Measurements from ENCODE around the gene HBEGF.

The HBEGF gene

GRCh38 chr5:140287801-140288521 lies 58.4 kb downstream of the HBEGF start:
- Histone ChIP-seq H2AFZ (ENCODE audit: low read depth, low read length) (no peak overlapping the region), H3K18ac (ENCODE audit: low read depth in 1 of 2, low read length in 2 of 2) (no peak overlapping the region), H2BK15ac (ENCODE audit: low read depth, poor library complexity, severe bottlenecking) (no peak overlapping the region), H3K36me3 (ENCODE audit: control insufficient read depth in 1 of 2, insufficient read depth in 2 of 2, low read depth in 1 of 2, low read length in 2 of 2) (no peaks in the 10 kb centered on the region), H3K4ac (ENCODE audit: low read depth in 1 of 2, low read length in 2 of 2) (no peak overlapping the region), H2BK120ac (ENCODE audit: low read depth, low read length) (no peak overlapping the region), H3K79me1 (replicated peaks; ENCODE audit: low read length, poor library complexity, severe bottlenecking) (peaks cover 8% of the 10 kb centered on the region), H3K14ac (ENCODE audit: low read length in 2 of 2) (no peak overlapping the region), H2AK5ac (ENCODE audit: low read length, severe bottlenecking) (no peak overlapping the region), H3K9ac (ENCODE audit: low read length) (no peak overlapping the region), H3K27ac (ENCODE audit: low read length, poor library complexity, severe bottlenecking) (no peak overlapping the region), H3K23ac (ENCODE audit: low read length in 2 of 2) (no peak overlapping the region), H2BK5ac (ENCODE audit: low read depth, low read length, poor library complexity, severe bottlenecking) (no peak overlapping the region), H3K9me3 (ENCODE audit: control insufficient read depth, low read length) (no peaks in the 10 kb centered on the region), H3K4me2 (ENCODE audit: low read length, poor library complexity, severe bottlenecking) (no peak overlapping the region), H2BK12ac (ENCODE audit: low read length in 2 of 2) (no peak overlapping the region), H4K91ac (ENCODE audit: low read length) (no peak overlapping the region), H3K4me1 (ENCODE audit: control insufficient read depth, insufficient read depth, low read depth, low read length) (no peaks in the 10 kb centered on the region), H3K4me3 (ENCODE audit: insufficient read depth in 1 of 2, low read depth in 1 of 2, low read length in 2 of 2) (no peak overlapping the region), H3K27me3 (ENCODE audit: control insufficient read depth in 1 of 2, insufficient read depth in 1 of 2, low read length in 2 of 2) (no peaks in the 10 kb centered on the region), H4K8ac (ENCODE audit: low read length) (no peak overlapping the region)
- WGBS: 98% methylated on average over 3 of the region's 7 CpGs
- DNase-seq: no peak

- H3K27me3 ChIP-seq (ENCODE audit: control insufficient read depth in 1 of 2, insufficient read depth in 1 of 2, low read length in 2 of 2): no peaks in the 10 kb centered on the region
- H2AK5ac ChIP-seq (ENCODE audit: low read length, severe bottlenecking): no peak overlapping the region
- no peak overlapping the region for H2AFZ ChIP-seq (ENCODE audit: low read depth, low read length)
- no peak overlapping the region for H3K23ac ChIP-seq (ENCODE audit: low read length in 2 of 2)
- H3K4ac ChIP-seq (ENCODE audit: low read depth in 1 of 2, low read length in 2 of 2): no peak overlapping the region
- H4K8ac ChIP-seq (ENCODE audit: low read length): no peak overlapping the region
- H3K14ac ChIP-seq (ENCODE audit: low read length in 2 of 2): no peak overlapping the region
- H2BK5ac ChIP-seq (ENCODE audit: low read depth, low read length, poor library complexity, severe bottlenecking): no peak overlapping the region
- H2BK120ac ChIP-seq (ENCODE audit: low read depth, low read length): no peak overlapping the region
- no peak overlapping the region for H3K4me2 ChIP-seq (ENCODE audit: low read length, poor library complexity, severe bottlenecking)
- H3K18ac ChIP-seq (ENCODE audit: low read depth in 1 of 2, low read length in 2 of 2): no peak overlapping the region
- no peaks in the 10 kb centered on the region for H3K4me1 ChIP-seq (ENCODE audit: control insufficient read depth, insufficient read depth, low read depth, low read length)
- 100% methylated on average over 4 of the region's 5 CpGs for WGBS
- H4K91ac ChIP-seq (ENCODE audit: low read length): no peak overlapping the region
- DNase-seq: no peak
- H3K27ac ChIP-seq (ENCODE audit: low read length, poor library complexity, severe bottlenecking): no peak overlapping the region
- no peak overlapping the region for H2BK15ac ChIP-seq (ENCODE audit: low read depth, poor library complexity, severe bottlenecking)
- no peaks in the 10 kb centered on the region for H3K9me3 ChIP-seq (ENCODE audit: control insufficient read depth, low read length)
- no peaks in the 10 kb centered on the region for H3K36me3 ChIP-seq (ENCODE audit: control insufficient read depth in 1 of 2, insufficient read depth in 2 of 2, low read depth in 1 of 2, low read length in 2 of 2)
- peaks cover 12% of the 10 kb centered on the region for H3K79me1 ChIP-seq (replicated peaks; ENCODE audit: low read length, poor library complexity, severe bottlenecking)
- no peak overlapping the region for H3K4me3 ChIP-seq (ENCODE audit: insufficient read depth in 1 of 2, low read depth in 1 of 2, low read length in 2 of 2)
- H2BK12ac ChIP-seq (ENCODE audit: low read length in 2 of 2): no peak overlapping the region
- no peak overlapping the region for H3K9ac ChIP-seq (ENCODE audit: low read length)
These were observed 60.0 kb downstream of the HBEGF start for GRCh38 chr5:140286424-140286823.

- H3K14ac ChIP-seq (ENCODE audit: low read length in 2 of 2): no peak overlapping the region
- H2BK15ac ChIP-seq (ENCODE audit: low read depth, poor library complexity, severe bottlenecking): no peak overlapping the region
- no peak overlapping the region for H4K91ac ChIP-seq (ENCODE audit: low read length)
- no peak overlapping the region for H2AFZ ChIP-seq (ENCODE audit: low read depth, low read length)
- H4K8ac ChIP-seq (ENCODE audit: low read length): no peak overlapping the region
- peaks cover 8% of the 10 kb centered on the region for H3K79me1 ChIP-seq (replicated peaks; ENCODE audit: low read length, poor library complexity, severe bottlenecking)
- no peak overlapping the region for H2BK120ac ChIP-seq (ENCODE audit: low read depth, low read length)
- no peak overlapping the region for H3K9ac ChIP-seq (ENCODE audit: low read length)
- H3K4me3 ChIP-seq (ENCODE audit: insufficient read depth in 1 of 2, low read depth in 1 of 2, low read length in 2 of 2): no peak overlapping the region
- no peak overlapping the region for H2AK5ac ChIP-seq (ENCODE audit: low read length, severe bottlenecking)
- no peak overlapping the region for H3K4ac ChIP-seq (ENCODE audit: low read depth in 1 of 2, low read length in 2 of 2)
- H3K23ac ChIP-seq (ENCODE audit: low read length in 2 of 2): no peak overlapping the region
- no peaks in the 10 kb centered on the region for H3K4me1 ChIP-seq (ENCODE audit: control insufficient read depth, insufficient read depth, low read depth, low read length)
- H3K36me3 ChIP-seq (ENCODE audit: control insufficient read depth in 1 of 2, insufficient read depth in 2 of 2, low read depth in 1 of 2, low read length in 2 of 2): peaks cover 5 to 7% of the 10 kb centered on the region in 2 experiments
- no peaks in the 10 kb centered on the region for H3K27me3 ChIP-seq (ENCODE audit: control insufficient read depth in 1 of 2, insufficient read depth in 1 of 2, low read length in 2 of 2)
- H2BK5ac ChIP-seq (ENCODE audit: low read depth, low read length, poor library complexity, severe bottlenecking): no peak overlapping the region
- H3K27ac ChIP-seq (ENCODE audit: low read length, poor library complexity, severe bottlenecking): no peak overlapping the region
- H3K18ac ChIP-seq (ENCODE audit: low read depth in 1 of 2, low read length in 2 of 2): no peak overlapping the region
- H2BK12ac ChIP-seq (ENCODE audit: low read length in 2 of 2): no peak overlapping the region
- WGBS: 93% methylated on average over 1 of the region's 3 CpGs
- H3K4me2 ChIP-seq (ENCODE audit: low read length, poor library complexity, severe bottlenecking): no peak overlapping the region
- H3K9me3 ChIP-seq (ENCODE audit: control insufficient read depth, low read length): no peaks in the 10 kb centered on the region
- no peak for DNase-seq
These were observed 62.4 kb downstream of the HBEGF start for GRCh38 chr5:140284013-140284412.
